SJSA1 (cell line): Measurements from ENCODE around the gene OCEL1. TPM values are rescaled to one million over a fixed set of nuclear protein-coding genes. Genes with fewer than 3 reads are reported as not detected.

Experiments used
- DNase-seq, 2 experiments: peaks; one replicate each; pipeline ENCODE4 v3.0.0-alpha.2; 2015 to 2020; ENCODE audit warnings: low spot score in 2 of 2, low read depth in 1 of 2
- H3K27ac ChIP-seq: fragments of 250-450 bp; sonication (Bioruptor Pico); 2 replicates; pipeline ENCODE4 v1.5.1; 2020; ENCODE audit warnings: mild to moderate bottlenecking, moderate library complexity
- H3K27me3 ChIP-seq: fragments of 250-450 bp; sonication (Bioruptor Pico); replicated peaks from 2 replicates; pipeline ENCODE4 v1.5.1; 2020; ENCODE audit warnings: mild to moderate bottlenecking, moderate library complexity
- H3K36me3 ChIP-seq: fragments of 250-450 bp; sonication (Bioruptor Pico); 2 replicates; pipeline ENCODE4 v1.5.1; 2020; ENCODE audit warnings: mild to moderate bottlenecking
- H3K4me1 ChIP-seq: fragments of 250-450 bp; sonication (Bioruptor Pico); replicated peaks from 2 replicates; pipeline ENCODE4 v1.6.1; 2021; ENCODE audit warnings: mild to moderate bottlenecking
- H3K4me3 ChIP-seq: fragments of 250-450 bp; sonication (Bioruptor Pico); 2 replicates; pipeline ENCODE4 v1.5.1; 2020; ENCODE audit warnings: mild to moderate bottlenecking
- H3K9me3 ChIP-seq: fragments of 250-450 bp; sonication (Bioruptor Pico); replicated peaks from 2 replicates; pipeline ENCODE4 v1.5.1; 2020; ENCODE audit warnings: mild to moderate bottlenecking
- total RNA-seq: library from RNA; depleted of rRNA; stranded (reverse); fragments of >200 nt; shearing (Covaris generic); gene quantifications from 2 replicates; pipeline ENCODE4 v1.2.3, GENCODE V29; 2014

The OCEL1 gene
- total RNA-seq, 1 experiment from 2014 or later: 10.6 TPM

GRCh38 chr19:17200408-17201079 lies 25.5 kb upstream of the OCEL1 start:
- Histone ChIP-seq H3K4me1 (no peaks in the 10 kb centered on the region), H3K9me3 (no peaks in the 10 kb centered on the region), H3K4me3 (no peak overlapping the region), H3K27me3 (no peaks in the 10 kb centered on the region), H3K36me3 (peaks cover 77% of the 10 kb centered on the region), H3K27ac (no peak overlapping the region)
- no peak for DNase-seq

DNA sequence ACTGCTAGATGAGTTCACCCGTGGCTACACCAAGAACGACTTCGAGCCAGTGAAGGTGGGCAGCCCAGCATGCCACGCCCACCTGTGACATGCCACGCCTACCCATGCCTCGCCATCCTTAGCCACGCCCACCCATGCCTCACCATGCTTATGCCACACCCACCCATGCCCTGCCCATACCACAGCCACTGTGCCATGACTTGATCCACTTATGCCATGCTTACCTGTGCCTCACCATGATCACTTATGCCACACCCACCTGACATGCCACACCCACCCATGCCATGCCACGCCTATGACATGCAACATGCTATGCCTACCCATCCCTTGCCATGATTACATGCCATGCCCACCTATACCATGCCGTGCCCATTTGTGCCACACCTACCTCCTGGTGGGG lies 23.8 kb upstream of the OCEL1 start:
- Histone ChIP-seq H3K36me3 (peaks cover 85% of the 10 kb centered on the region), H3K27me3 (no peaks in the 10 kb centered on the region), H3K9me3 (no peaks in the 10 kb centered on the region), H3K27ac (no peak overlapping the region), H3K4me3 (no peak overlapping the region), H3K4me1 (no peaks in the 10 kb centered on the region)
- peak in 1 of 2 experiments; percentile 59 for DNase-seq

DNA sequence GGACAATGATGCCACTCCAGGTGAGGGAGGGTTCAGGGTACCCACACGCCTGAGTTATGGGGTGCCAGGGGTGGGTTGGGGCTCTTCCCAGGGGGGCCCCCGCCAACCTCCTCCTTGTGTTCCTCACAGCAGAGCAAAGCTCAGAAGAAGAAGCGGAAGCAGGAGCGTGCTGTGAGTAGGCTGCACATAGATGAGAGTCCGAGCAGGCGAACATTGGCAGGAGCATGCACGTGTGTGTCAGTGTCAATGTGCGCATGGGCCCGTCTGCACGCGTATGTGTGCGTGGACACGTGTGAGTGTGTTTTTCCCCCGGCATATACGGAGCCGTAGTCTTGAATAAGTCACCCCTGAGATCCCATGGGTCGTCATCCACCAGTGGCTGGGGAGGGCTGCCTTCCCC lies 23.3 kb upstream of the OCEL1 start:
- Histone ChIP-seq H3K27ac (no peak overlapping the region), H3K27me3 (no peaks in the 10 kb centered on the region), H3K36me3 (peaks cover 83% of the 10 kb centered on the region), H3K4me3 (no peak overlapping the region), H3K4me1 (no peaks in the 10 kb centered on the region), H3K9me3 (no peaks in the 10 kb centered on the region)
- DNase-seq: peak in 1 of 2 experiments; percentile 41

GRCh38 chr19:17205237-17206140 lies 20.5 kb upstream of the OCEL1 start:
- H3K27me3 ChIP-seq: no peaks in the 10 kb centered on the region
- no peak for DNase-seq
- peaks cover 84% of the 10 kb centered on the region for H3K36me3 ChIP-seq
- H3K4me1 ChIP-seq: peaks cover 5% of the 10 kb centered on the region; the same call in 1 of the 2 replicates
- no peak overlapping the region for H3K27ac ChIP-seq
- no peaks in the 10 kb centered on the region for H3K9me3 ChIP-seq
- H3K4me3 ChIP-seq: no peak overlapping the region

DNA sequence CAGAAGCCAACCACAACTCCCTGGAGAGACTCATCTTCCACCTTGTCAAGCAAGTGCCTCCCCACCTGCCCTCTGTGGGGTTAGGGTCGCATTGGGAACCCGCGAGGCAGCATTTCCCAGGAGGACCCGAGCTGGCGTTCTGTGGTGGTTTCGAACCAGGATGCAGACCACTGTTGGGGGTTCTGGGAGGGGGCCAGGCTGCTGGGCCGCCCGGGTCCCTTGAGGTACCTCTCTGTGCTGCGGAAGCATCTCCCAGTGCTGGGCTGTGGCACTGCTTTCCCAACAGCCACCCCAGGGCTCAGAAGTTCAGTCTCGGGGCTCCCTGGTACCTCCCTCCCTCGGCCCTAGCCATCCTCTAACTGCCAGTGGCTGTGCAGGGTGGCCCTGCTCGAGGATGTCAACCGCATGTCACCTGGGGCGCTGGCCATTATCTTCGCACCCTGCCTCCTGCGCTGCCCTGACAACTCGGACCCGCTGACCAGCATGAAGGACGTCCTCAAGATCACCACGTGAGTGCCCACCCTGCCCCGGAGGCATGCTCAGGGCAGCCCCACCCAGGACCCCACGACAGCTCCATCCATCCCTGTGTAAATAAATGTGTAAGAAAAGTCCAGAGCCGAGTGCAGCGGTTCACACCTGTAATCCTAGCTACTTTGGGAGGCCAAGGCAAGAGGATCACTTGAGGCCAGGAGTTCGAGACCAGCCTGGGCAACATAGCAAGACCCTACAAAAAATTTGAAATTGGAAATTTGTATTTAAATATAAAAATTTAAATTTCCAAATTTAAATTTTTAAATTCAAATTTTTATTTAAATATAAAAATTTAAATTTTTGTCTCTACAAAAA lies 19.1 kb upstream of the OCEL1 start:
- Histone ChIP-seq H3K4me3 (no peak overlapping the region), H3K9me3 (no peaks in the 10 kb centered on the region), H3K27ac (no peak overlapping the region), H3K27me3 (no peaks in the 10 kb centered on the region), H3K36me3 (peaks cover 80% of the 10 kb centered on the region), H3K4me1 (peaks cover 5% of the 10 kb centered on the region; the same call in 1 of the 2 replicates)
- DNase-seq: no peak

DNA sequence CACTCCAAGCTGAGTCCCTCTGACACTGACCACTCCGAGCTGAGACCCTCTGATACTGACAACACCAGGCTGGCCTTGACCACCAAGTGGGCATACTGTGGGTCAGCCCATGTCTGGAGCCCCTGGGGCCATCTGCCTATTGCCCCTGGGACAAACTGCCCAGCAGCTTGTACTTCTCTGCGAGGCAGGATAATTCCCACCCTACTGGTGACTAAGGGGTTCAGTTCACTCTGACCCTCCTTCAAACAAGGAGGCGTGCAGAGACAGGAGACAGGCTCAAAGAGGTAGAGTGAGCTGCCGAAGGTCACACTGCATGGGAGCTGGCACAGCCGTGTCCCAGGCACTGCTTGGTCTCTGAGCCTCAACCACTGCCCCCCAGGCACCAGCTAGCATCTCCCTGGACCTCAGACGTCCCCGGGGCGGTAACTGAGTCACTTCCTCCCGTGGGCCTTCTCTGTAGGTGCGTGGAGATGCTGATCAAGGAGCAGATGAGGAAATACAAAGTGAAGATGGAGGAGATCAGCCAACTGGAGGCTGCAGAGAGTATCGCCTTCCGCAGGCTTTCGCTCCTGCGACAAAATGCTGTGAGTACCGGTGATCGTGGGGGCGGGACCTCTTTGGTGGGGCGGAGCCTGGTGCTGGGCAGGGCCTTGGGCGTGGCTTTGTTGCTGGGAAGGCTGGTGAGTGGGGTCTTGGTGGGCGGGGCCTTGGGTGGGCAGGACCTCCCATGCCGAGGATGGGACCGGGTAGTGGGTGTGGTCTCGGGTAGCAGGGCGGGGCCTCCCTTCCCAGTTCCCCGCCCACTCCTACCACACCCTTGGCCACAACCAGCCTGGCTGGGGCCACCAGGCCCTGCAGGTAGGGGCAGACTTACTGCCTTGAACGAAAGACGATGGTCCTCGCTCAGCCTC lies 16.6 kb upstream of the OCEL1 start:
- H3K36me3 ChIP-seq: peaks cover 71% of the 10 kb centered on the region

GRCh38 chr19:17210296-17210695 lies 15.7 kb upstream of the OCEL1 start:
- DNase-seq: no peak

More for the DNA sequence above, 16.6 kb upstream of the OCEL1 start:
- Histone ChIP-seq H3K27ac (no peak overlapping the region), H3K4me3 (no peak overlapping the region), H3K4me1 (peaks cover 6% of the 10 kb centered on the region), H3K27me3 (no peaks in the 10 kb centered on the region), H3K9me3 (no peaks in the 10 kb centered on the region)
- DNase-seq: peak; percentile 40 to 80

DNA sequence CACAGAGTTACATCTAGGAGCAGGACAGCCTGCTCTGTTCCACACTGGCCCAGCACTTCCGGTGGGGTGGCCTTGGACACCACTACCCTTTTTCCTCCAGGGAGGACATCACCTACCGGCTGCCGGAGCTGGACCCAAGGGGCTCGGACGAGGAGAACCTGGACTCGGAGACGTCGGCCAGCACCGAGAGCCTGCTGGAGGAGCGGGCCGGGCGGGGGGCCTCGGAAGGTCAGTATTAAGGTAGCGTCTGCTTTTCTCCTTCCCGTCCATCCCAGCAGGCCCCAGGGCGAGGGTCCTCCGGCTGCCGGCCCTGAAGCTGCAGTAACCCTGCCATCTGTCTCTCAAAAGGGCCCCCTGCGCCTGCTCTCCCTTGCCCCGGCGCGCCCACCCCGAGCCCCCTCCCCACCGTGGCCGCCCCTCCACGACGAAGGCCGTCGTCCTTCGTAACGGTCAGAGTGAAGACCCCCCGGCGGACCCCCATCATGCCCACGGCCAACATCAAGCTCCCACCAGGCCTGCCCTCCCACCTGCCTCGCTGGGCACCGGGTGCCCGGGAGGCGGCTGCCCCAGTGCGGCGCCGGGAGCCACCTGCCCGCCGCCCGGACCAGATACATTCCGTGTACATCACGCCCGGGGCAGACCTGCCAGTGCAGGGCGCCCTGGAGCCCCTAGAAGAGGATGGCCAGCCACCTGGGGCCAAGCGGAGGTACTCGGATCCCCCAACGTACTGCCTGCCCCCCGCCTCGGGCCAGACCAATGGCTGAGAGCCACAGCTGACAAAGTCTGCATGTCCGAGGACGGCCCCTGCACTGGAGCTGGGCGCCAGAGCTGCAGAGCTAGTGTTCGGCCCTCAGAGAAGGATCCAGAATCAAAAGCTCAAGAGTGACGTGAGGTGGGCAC lies 14.2 kb upstream of the OCEL1 start:
- Histone ChIP-seq H3K36me3 (peaks cover 60% of the 10 kb centered on the region), H3K27ac (no peak overlapping the region), H3K27me3 (no peaks in the 10 kb centered on the region), H3K4me1 (peaks cover 17% of the 10 kb centered on the region), H3K4me3 (no peak overlapping the region), H3K9me3 (no peaks in the 10 kb centered on the region)
- no peak for DNase-seq

More at GRCh38 chr19:17210296-17210695, 15.7 kb upstream of the OCEL1 start:
- Histone ChIP-seq H3K9me3 (no peaks in the 10 kb centered on the region), H3K36me3 (peaks cover 62% of the 10 kb centered on the region), H3K27me3 (no peaks in the 10 kb centered on the region), H3K27ac (no peak overlapping the region), H3K4me1 (peaks cover 12% of the 10 kb centered on the region), H3K4me3 (no peak overlapping the region)

GRCh38 chr19:17213334-17213733 lies 12.7 kb upstream of the OCEL1 start:
- no peak overlapping the region for H3K27ac ChIP-seq
- no peak overlapping the region for H3K4me3 ChIP-seq
- H3K9me3 ChIP-seq: no peaks in the 10 kb centered on the region
- H3K36me3 ChIP-seq: peaks cover 63% of the 10 kb centered on the region
- no peaks in the 10 kb centered on the region for H3K27me3 ChIP-seq
- no peak for DNase-seq
- peaks cover 17% of the 10 kb centered on the region for H3K4me1 ChIP-seq

DNA sequence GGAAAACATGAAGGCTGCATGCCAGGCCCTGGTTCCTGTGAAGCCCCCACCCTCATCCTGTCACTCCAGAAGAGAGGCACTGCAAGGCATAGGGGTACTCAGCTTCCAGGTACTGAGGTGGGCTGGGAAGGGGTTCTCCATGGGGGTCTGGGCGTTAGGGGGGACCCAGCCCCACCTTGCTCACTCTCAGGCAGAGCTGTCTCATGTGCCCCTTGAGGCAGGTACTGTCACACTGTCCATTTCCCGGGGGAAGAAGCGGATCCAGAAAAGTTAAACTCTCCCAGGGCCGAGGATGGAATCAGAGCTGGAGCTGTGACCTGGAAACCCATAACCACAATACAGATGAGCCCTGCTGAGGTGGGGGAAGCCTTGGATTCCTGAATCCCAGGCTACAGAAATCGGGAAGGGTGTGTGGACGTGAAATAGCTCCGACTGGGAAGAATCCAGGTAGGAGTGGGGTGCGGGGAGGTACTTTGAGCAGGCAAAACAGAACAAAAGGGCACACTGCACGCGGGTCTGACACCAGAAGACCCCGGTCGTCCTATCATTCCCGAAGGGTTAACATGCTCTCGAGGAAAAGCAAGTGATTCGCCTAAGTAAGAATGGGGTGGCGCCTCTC lies 11.4 kb upstream of the OCEL1 start:
- no peak for DNase-seq
- H3K9me3 ChIP-seq: no peaks in the 10 kb centered on the region
- peaks cover 57% of the 10 kb centered on the region for H3K36me3 ChIP-seq
- peak overlapping the region; percentile 93 for H3K27ac ChIP-seq
- H3K27me3 ChIP-seq: no peaks in the 10 kb centered on the region
- H3K4me3 ChIP-seq: peak overlapping the region; percentile 69
- peaks cover 12% of the 10 kb centered on the region for H3K4me1 ChIP-seq

DNA sequence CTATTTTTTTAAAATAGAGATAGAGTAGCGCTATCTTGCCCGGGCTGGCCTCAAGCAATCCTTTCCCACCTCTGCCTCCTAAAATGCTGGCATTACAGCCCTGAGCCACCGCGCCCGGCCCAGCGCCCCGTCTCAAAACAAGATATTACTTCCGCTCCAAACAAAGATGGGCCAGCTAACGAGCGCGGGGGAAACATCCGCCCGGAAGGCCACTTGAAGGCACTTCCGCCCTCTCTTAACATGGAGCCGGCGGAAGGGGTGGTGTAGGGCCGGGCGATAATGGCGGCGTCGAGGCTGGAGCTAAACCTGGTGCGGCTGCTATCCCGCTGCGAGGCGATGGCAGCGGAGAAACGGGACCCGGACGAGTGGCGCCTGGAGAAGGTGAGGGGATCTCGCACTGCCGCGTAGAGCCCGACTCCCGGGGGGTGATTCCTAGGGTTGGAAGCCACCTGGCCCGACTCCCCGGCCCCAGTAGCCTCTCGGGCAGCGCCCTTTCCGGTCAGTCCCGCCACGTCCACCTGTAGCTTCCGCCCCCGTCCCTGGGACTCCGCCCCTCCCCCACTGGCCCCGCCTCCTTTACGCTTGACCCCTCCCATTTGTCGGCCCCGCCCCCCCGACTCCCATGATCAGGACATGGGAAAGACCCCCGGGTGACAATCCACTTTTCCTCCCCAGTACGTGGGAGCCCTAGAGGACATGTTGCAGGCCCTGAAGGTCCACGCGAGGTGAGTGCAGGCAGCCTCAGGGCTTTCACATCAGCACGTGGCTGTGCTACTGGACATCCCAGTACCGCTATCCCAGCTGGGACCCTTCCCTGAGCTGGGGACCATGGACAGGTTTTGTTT lies 10.7 kb upstream of the OCEL1 start, which contains the start of gene USE1:
TSS of gene USE1 (plus strand) at position 231 of the 845 bp plus-strand sequence. CDS start at position 280, 49 bp downstream.
- H3K9me3 ChIP-seq: no peaks in the 10 kb centered on the region
- peak within 1 kb of the TSS; percentile 93 for H3K27ac ChIP-seq
- H3K4me3 ChIP-seq: peak within 1 kb of the TSS; percentile 69
- peaks cover 19% of the 10 kb centered on the region for H3K4me1 ChIP-seq
- H3K36me3 ChIP-seq: peaks cover 53% of the 10 kb centered on the region
- DNase-seq: peak; percentile 91 to 97
- no peaks in the 10 kb centered on the region for H3K27me3 ChIP-seq
